DMS53 (cell line): ENCODE measurements around the gene LRP1B.

ENCODE experiments used
- DNase-seq: peaks from one replicate; lab custom pipeline; 2025; lab: John Stamatoyannopoulos, UW

The LRP1B gene

GRCh38 chr2:140895378-140895777, 1235.4 kb downstream of the LRP1B start:
- DNase-seq: no peak

GRCh38 chr2:140893685-140894084, 1237.1 kb downstream of the LRP1B start:
- no peak for DNase-seq

GRCh38 chr2:140892911-140893637, 1237.7 kb downstream of the LRP1B start:
- DNase-seq: no peak

- DNase-seq: no peak
These were observed 1238.4 kb downstream of the LRP1B start for GRCh38 chr2:140892436-140892835.

- DNase-seq: no peak
These were observed 1239.1 kb downstream of the LRP1B start for GRCh38 chr2:140891614-140892212.

GRCh38 chr2:140882671-140883620, 1247.9 kb downstream of the LRP1B start:
- DNase-seq: no peak

- no peak for DNase-seq
These were observed 1250.2 kb downstream of the LRP1B start for GRCh38 chr2:140880573-140880972.

- no peak for DNase-seq
These were observed 1254.8 kb downstream of the LRP1B start for GRCh38 chr2:140876015-140876414.

- DNase-seq: peak; percentile 7
These were observed 1256.8 kb downstream of the LRP1B start for GRCh38 chr2:140873915-140874531.

- DNase-seq: no peak
These were observed 1260.9 kb downstream of the LRP1B start for GRCh38 chr2:140869925-140870324.

GRCh38 chr2:140869107-140869506, 1261.7 kb downstream of the LRP1B start:
- DNase-seq: no peak

GRCh38 chr2:140865837-140866236, 1265.0 kb downstream of the LRP1B start:
- DNase-seq: peak; percentile 32

- peak; percentile 42 for DNase-seq
These were observed 1267.1 kb downstream of the LRP1B start for GRCh38 chr2:140863713-140864112.

GRCh38 chr2:140862181-140862580, 1268.6 kb downstream of the LRP1B start:
- no peak for DNase-seq

- DNase-seq: no peak
These were observed 1269.2 kb downstream of the LRP1B start for GRCh38 chr2:140861666-140862065.

GRCh38 chr2:140855471-140855870, 1275.3 kb downstream of the LRP1B start:
- DNase-seq: no peak

GRCh38 chr2:140851258-140851981, 1279.4 kb downstream of the LRP1B start:
- no peak for DNase-seq

- DNase-seq: no peak
These were observed 1287.6 kb downstream of the LRP1B start for GRCh38 chr2:140843186-140843585.

GRCh38 chr2:140842110-140842509, 1288.7 kb downstream of the LRP1B start:
- DNase-seq: no peak

GRCh38 chr2:140841141-140841540, 1289.7 kb downstream of the LRP1B start:
- DNase-seq: no peak

GRCh38 chr2:140836826-140837225, 1294.0 kb downstream of the LRP1B start:
- DNase-seq: no peak

- DNase-seq: no peak
These were observed 1295.7 kb downstream of the LRP1B start for GRCh38 chr2:140835079-140835478.
